Choroid plexus epithelial cell (primary cell): ENCODE data around the gene SYNGAP1.
A peak's percentile ranks its signal among the peaks of the same experiment; 100 is the strongest.

Experiments used
- DNase-seq: peaks from one replicate; pipeline ENCODE4 v3.0.0-alpha.2; 2010; ENCODE audit warnings: low read depth
- H3K4me3 ChIP-seq: 2 replicates; pipeline ENCODE4 v1.5.1; 2011; ENCODE audit warnings: low read depth, mild to moderate bottlenecking, control low read depth, low read length, moderate library complexity
- CTCF ChIP-seq: conservative IDR thresholded peaks from 2 replicates; pipeline ENCODE4 v1.5.1; 2011; ENCODE audit warnings: low read depth, mild to moderate bottlenecking, control low read depth, inconsistent platforms, low read length, moderate library complexity

Gene SYNGAP1

GRCh38 chr6:33380272-33380981, 39.4 kb upstream of the SYNGAP1 start:
- no peak for TF ChIP-seq CTCF
- DNase-seq, result no peak
- H3K4me3 ChIP-seq, result no peak overlapping the region

- H3K4me3 ChIP-seq, result no peak overlapping the region
- no peak for DNase-seq
- no peak for TF ChIP-seq CTCF
Observed at GRCh38 chr6:33383427-33384185, 36.3 kb upstream of the SYNGAP1 start.

DNA sequence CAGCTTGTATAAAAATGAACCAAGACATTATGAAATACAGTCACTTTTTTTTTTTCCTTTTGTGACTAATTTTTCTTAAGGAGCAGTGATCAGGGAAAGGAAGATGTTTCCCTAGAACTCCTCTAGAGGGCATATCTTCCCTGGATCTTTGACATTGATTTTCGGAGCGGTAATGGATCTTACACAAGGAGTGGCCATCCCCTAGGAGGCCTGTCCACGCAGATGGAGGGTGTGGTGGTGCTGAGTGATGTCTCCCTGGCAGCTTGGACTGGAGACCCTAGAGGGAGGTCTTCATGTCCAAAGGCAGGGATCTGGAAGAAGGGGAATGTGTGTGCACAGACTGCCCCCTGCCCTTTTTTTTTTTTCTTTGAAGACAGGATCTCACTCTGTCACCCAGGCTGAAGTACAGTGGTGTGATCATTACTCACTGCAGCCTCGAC, 35.3 kb upstream of the SYNGAP1 start:
- TF ChIP-seq CTCF, result peak; percentile 56
- no peak overlapping the region for H3K4me3 ChIP-seq
- peak; percentile 77 for DNase-seq

- H3K4me3 ChIP-seq, result no peak overlapping the region
- TF ChIP-seq CTCF, result no peak
- no peak for DNase-seq
Observed at GRCh38 chr6:33390173-33390572, 29.7 kb upstream of the SYNGAP1 start.

GRCh38 chr6:33390767-33391277, 29.0 kb upstream of the SYNGAP1 start:
- TF ChIP-seq CTCF, result no peak
- H3K4me3 ChIP-seq, result peak overlapping the region; percentile 28
- DNase-seq, result no peak

- peak within 1 kb of the TSS; percentile 72 for H3K4me3 ChIP-seq
- TF ChIP-seq CTCF, result peak; percentile 93
- peak; percentile 100 for DNase-seq
Observed at GRCh38 chr6:33391278-33391921, 28.5 kb upstream of the SYNGAP1 start, which contains the start of gene KIFC1. KIFC1 (plus strand) TSS chr6:33391823; CDS start chr6:33391986, 163 bp downstream.
